Dermis lymphatic vessel endothelial cell (primary cell): ENCODE results near the gene HCFC2. TPM values are rescaled to one million over a fixed set of nuclear protein-coding genes. Genes with fewer than 3 reads are reported as not detected.

Experiments
- total RNA-seq: library from RNA; depleted of rRNA; stranded (reverse); fragments of >200 nt; gene quantifications from 2 replicates; pipeline ENCODE4 v1.2.1, GENCODE V29; 2014

The HCFC2 gene
- 19.9 and 20.2 TPM in 2 replicates for total RNA-seq

GRCh38 chr12:104064031-104064841 is at the start of gene HCFC2:
HCFC2 (plus strand) TSS chr12:104064531; CDS start chr12:104064561, 30 bp downstream.

GRCh38 chr12:104049903-104050356 is 14.4 kb upstream of the HCFC2 start, which contains the start of gene GLT8D2:
GLT8D2 (minus strand) TSS chr12:104050187; CDS start chr12:104019648, 30,539 bp downstream.

GRCh38 chr12:104137902-104138796 is 73.8 kb downstream of the HCFC2 start, which contains the start of gene NFYB:
NFYB (minus strand) TSS chr12:104138210; CDS start chr12:104135453, 2,757 bp downstream.

Other genes starting within 250 kb of the HCFC2 start
- gene NT5DC3, start 223.3 kb upstream of the HCFC2 start, total RNA-seq, result 6.9 and 10.3 TPM in 2 replicates
- gene HSP90B1, start 134.1 kb upstream of the HCFC2 start, total RNA-seq, result 839 and 909 TPM in 2 replicates
- gene TDG, start 98.7 kb upstream of the HCFC2 start, total RNA-seq, result 22.5 and 28.4 TPM in 2 replicates
- 5.7 and 6.1 TPM in 2 replicates for gene GLT8D2, start 14.3 kb upstream of the HCFC2 start, total RNA-seq
- 12.0 and 18.1 TPM in 2 replicates for gene NFYB, start 73.7 kb downstream of the HCFC2 start, total RNA-seq
- 228 and 498 TPM in 2 replicates for gene TXNRD1, start 151.2 kb downstream of the HCFC2 start, total RNA-seq
- gene EID3, start 239.2 kb downstream of the HCFC2 start, total RNA-seq, result 2.5 and 3.5 TPM in 2 replicates